Thyroid gland (tissue), 4 donors: ENCODE measurements around the gene FXR2.

Source experiments
- CTCF ChIP-seq, 6 experiments: fragments of 200-600 bp in 3 of 6; fragments of 450-650 bp in 3 of 6; sonication (generic) in 3 of 6; IDR thresholded peaks; one replicate each; pipeline ENCODE4 v1.5.1; 2016 to 2019; ENCODE audit warnings: antibody characterized with exemption in 6 of 6, mild to moderate bottlenecking in 2 of 6, inconsistent platforms in 1 of 6, moderate library complexity in 1 of 6
- POLR2A ChIP-seq, 2 donors: fragments of 450-650 bp; IDR thresholded peaks; one replicate each; pipeline ENCODE4 v1.6.1; 2017; ENCODE audit warnings: antibody characterized with exemption in 2 of 2, mild to moderate bottlenecking in 2 of 2, moderate library complexity in 1 of 2

- TF ChIP-seq CTCF (IDR thresholded peaks at IDR 0.05) (no peak), POLR2A (IDR thresholded peaks at IDR 0.05) (peak in 1 of 2 donors; percentile 72)
Measured at GRCh38 chr17:7573324-7574080, 41.2 kb downstream of the FXR2 start.
